Endothelial cell of umbilical vein (primary cell): Measurements from ENCODE around the gene TMEM108. TPM values are rescaled to one million over a fixed set of nuclear protein-coding genes. Genes with fewer than 3 reads are reported as not detected.

Source experiments
- BruUV-seq: library from RNA; stranded (reverse); fragments of 400-500 nt; replicated peaks from 2 replicates; lab custom pipeline; 2021; lab: Mats Ljungman, UMichigan
- CTCF ChIA-PET: fragments of 300-600, 350-600 bp; sonication (Branson Sonifier 250); formaldehyde crosslinking; loops from one replicate; lab custom pipeline; 2021; ENCODE audit warnings: antibody characterized with exemption, inconsistent platforms; lab: Charles Lee
- POLR2A ChIA-PET: fragments of 300-600, 350-600 bp; sonication (Branson Sonifier 250); formaldehyde crosslinking; loops from one replicate; lab custom pipeline; 2021; ENCODE audit warnings: antibody characterized with exemption, inconsistent platforms; lab: Charles Lee
- DNase-seq: peaks from one replicate; pipeline ENCODE4 v3.0.0-alpha.2; 2011; ENCODE audit warnings: low read depth, low spot score
- FAIRE-seq: peaks from 2 replicates; lab custom pipeline; 2011; peaks lifted over from hg19 to GRCh38; lab: Jason Lieb, UNC
- H2AFZ ChIP-seq: 2 replicates; pipeline ENCODE4 v1.6.0; 2012; ENCODE audit warnings: low read depth, low read length, control low read depth, inconsistent platforms
- H3K27ac ChIP-seq: 2 replicates; pipeline ENCODE4 v1.5.1; 2011; ENCODE audit warnings: low read depth, mild to moderate bottlenecking, control low read depth, low read length, moderate library complexity; ENCODE audit not compliant: insufficient read depth
- H3K27me3 ChIP-seq, 2 experiments: 2 replicates each; pipeline versions ENCODE4 v1.6.0 to v1.6.1; 2011; ENCODE audit warnings: low read length in 2 of 2, mixed read lengths in 1 of 2; ENCODE audit not compliant: control insufficient read depth in 2 of 2, insufficient read depth in 2 of 2
- H3K36me3 ChIP-seq, 2 experiments: 2 replicates in 1 of 2; 3 replicates in 1 of 2; pipeline ENCODE4 v1.5.1; 2011; ENCODE audit warnings: low read length in 2 of 2, mild to moderate bottlenecking in 1 of 2, moderate library complexity in 1 of 2; ENCODE audit not compliant: control insufficient read depth in 2 of 2, insufficient read depth in 2 of 2; ENCODE audit errors: extremely low read depth in 1 of 2
- H3K4me1 ChIP-seq: 3 replicates; pipeline ENCODE4 v1.5.1; 2011; ENCODE audit warnings: mild to moderate bottlenecking, low read length; ENCODE audit not compliant: control insufficient read depth, insufficient read depth; ENCODE audit errors: extremely low read depth
- H3K4me2 ChIP-seq: 2 replicates; pipeline ENCODE4 v1.6.1; 2011; ENCODE audit warnings: low read length, control low read depth, mixed read lengths; ENCODE audit not compliant: insufficient read depth
- H3K4me3 ChIP-seq, 3 experiments: fragments of 200-600 bp in 1 of 3; sonication (generic), shearing (Covaris generic) in 1 of 3; replicated peaks in 1 of 3; 2 replicates each; pipeline ENCODE4 v1.5.1; 2011 to 2016; ENCODE audit warnings: control low read depth in 3 of 3, low read length in 3 of 3, mild to moderate bottlenecking in 2 of 3, inconsistent platforms in 1 of 3, low read depth in 1 of 3, moderate library complexity in 1 of 3; ENCODE audit not compliant: insufficient read depth in 1 of 3
- H3K79me2 ChIP-seq: 2 replicates; pipeline ENCODE4 v1.6.0; 2012; ENCODE audit warnings: low read length, inconsistent platforms; ENCODE audit not compliant: control insufficient read depth, insufficient read depth
- H3K9ac ChIP-seq: replicated peaks from 2 replicates; pipeline ENCODE3; 2011; ENCODE audit warnings: low read length, control low read depth; ENCODE audit not compliant: insufficient read depth; ENCODE audit errors: extremely low read depth
- H3K9me1 ChIP-seq: replicated peaks from 3 replicates; pipeline ENCODE4 v1.6.0; 2011; ENCODE audit warnings: mild to moderate bottlenecking, low read length; ENCODE audit not compliant: control insufficient read depth, insufficient read depth; ENCODE audit errors: extremely low read depth
- H3K9me3 ChIP-seq: replicated peaks from 2 replicates; pipeline ENCODE4 v1.5.1; 2012; ENCODE audit warnings: low read length, inconsistent platforms; ENCODE audit not compliant: control insufficient read depth, insufficient read depth
- H4K20me1 ChIP-seq: replicated peaks from 2 replicates; pipeline ENCODE3; 2011; ENCODE audit warnings: mild to moderate bottlenecking, low read length; ENCODE audit not compliant: control insufficient read depth, insufficient read depth; ENCODE audit errors: extremely low read depth
- EZH2 ChIP-seq: IDR thresholded peaks from 2 replicates; pipeline ENCODE4 v1.6.1; 2012; ENCODE audit warnings: borderline replicate concordance, low read depth, mild to moderate bottlenecking, moderate library complexity, low read length, inconsistent platforms; ENCODE audit not compliant: severe bottlenecking
- FOS ChIP-seq: IDR thresholded peaks from 2 replicates; pipeline ENCODE4 v1.6.1; 2011; ENCODE audit warnings: mild to moderate bottlenecking, low read length, moderate library complexity, borderline replicate concordance; ENCODE audit not compliant: insufficient read depth
- GATA2 ChIP-seq: IDR thresholded peaks from 2 replicates; pipeline ENCODE4 v1.7.0; 2011; ENCODE audit warnings: low read depth, mild to moderate bottlenecking, moderate library complexity, mixed read lengths, low read length; ENCODE audit not compliant: insufficient read length, insufficient read depth
- JUN ChIP-seq: IDR thresholded peaks from 2 replicates; pipeline ENCODE4 v1.6.1; 2011; ENCODE audit warnings: borderline replicate concordance, low read depth; ENCODE audit not compliant: insufficient read length, insufficient read depth
- MYC ChIP-seq: IDR thresholded peaks from one replicate; pipeline ENCODE4 v1.6.1; 2011; ENCODE audit warnings: mild to moderate bottlenecking, low read depth, low read length
- POLR2A ChIP-seq: IDR thresholded peaks from 2 replicates; pipeline ENCODE4 v1.6.1; 2012; ENCODE audit warnings: low read depth, mild to moderate bottlenecking, control low read depth, low read length
- POLR2AphosphoS5 ChIP-seq: IDR thresholded peaks from 2 replicates; pipeline ENCODE4 v1.6.1; 2012; ENCODE audit warnings: low read depth, mild to moderate bottlenecking, control low read depth, low read length, moderate library complexity; ENCODE audit not compliant: insufficient read depth
- dilution Hi-C: fragments of 300-500 bp; cut with MboI; formaldehyde crosslinking; loops from one replicate; pipeline ENCODE4 v1.15.0; 2019; ENCODE audit warnings: low sequenced_read_pairs; ENCODE audit not compliant: extremely low pct_ligation_motif_present
- intact Hi-C: fragments of 100-400 bp; cut with micrococcal nuclease; formaldehyde crosslinking; loops from one replicate; pipeline ENCODE4 v1.10.0; 2022
- polyA plus RNA-seq, 4 experiments: library from polyadenylated mRNA; depleted of rRNA in 3 of 4; stranded (reverse) in 3 of 4; unstranded in 1 of 4; fragments of >200 nt; gene quantifications; 2 replicates each; pipeline versions ENCODE4 v1.2.1 to v1.2.3, GENCODE V29; 2011 to 2012; ENCODE audit warnings: missing spikeins in 1 of 4
- total RNA-seq: library from RNA; stranded (reverse); gene quantifications from 2 replicates; pipeline ENCODE4 v1.2.3, GENCODE V29; 2021
- TF ChIP-seq, protein P1 (sequence below): IDR thresholded peaks from 2 replicates; pipeline ENCODE4 v1.6.1; 2011; ENCODE audit not compliant: insufficient read depth, insufficient read length
- TF ChIP-seq, protein P2 (sequence below), 2 donors: IDR thresholded peaks; 1 replicate in 1 of 2; 2 replicates in 1 of 2; pipeline ENCODE4 v1.5.1; 2011; ENCODE audit warnings: low read length in 2 of 2, mild to moderate bottlenecking in 2 of 2, moderate library complexity in 2 of 2, control low read depth in 1 of 2, inconsistent platforms in 1 of 2, low read depth in 1 of 2; ENCODE audit not compliant: insufficient read depth in 1 of 2; ENCODE audit errors: extremely low read depth in 1 of 2

Gene TMEM108
- total and polyA plus RNA-seq, 2 donors (not counting 3 experiments of a cell fraction or from before 2014, with no cell fraction given) = 0.40 to 1.1 TPM

DNA sequence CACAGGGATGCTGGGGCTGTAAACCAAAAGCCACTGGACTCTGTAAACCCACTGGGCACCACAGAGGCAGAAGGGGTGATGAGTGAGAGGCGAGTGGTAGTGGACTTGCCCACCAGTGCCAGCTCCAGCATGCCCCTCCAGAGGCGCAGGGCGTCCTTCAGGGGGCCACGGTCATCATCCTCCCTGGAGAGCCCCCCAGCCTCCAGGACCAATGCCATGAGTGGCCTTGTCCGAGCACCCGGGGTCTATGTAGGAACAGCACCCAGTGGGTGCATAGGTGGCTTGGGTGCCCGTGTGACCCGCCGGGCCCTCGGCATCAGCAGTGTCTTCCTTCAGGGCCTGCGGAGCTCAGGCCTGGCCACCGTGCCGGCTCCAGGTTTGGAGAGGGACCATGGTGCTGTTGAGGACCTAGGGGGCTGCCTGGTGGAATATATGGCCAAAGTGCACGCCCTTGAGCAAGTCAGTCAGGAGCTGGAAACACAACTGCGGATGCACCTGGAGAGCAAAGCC lies 361.9 kb downstream of the TMEM108 start, which contains the start of gene BFSP2:
BFSP2 (plus strand) TSS at position 51 of the 510 bp plus-strand sequence; CDS start at position 79, 28 bp downstream.
- no peaks in the 10 kb centered on the region for H3K27me3 ChIP-seq
- TF ChIP-seq GATA2 (no peak), JUN (no peak), MYC (no peak), POLR2AphosphoS5 (no peak), POLR2A (no peak), FOS (no peak), EZH2 (no peak)
- TF ChIP-seq, protein P1, sequence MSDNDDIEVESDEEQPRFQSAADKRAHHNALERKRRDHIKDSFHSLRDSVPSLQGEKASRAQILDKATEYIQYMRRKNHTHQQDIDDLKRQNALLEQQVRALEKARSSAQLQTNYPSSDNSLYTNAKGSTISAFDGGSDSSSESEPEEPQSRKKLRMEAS = no peak
- TF ChIP-seq, protein P2, sequence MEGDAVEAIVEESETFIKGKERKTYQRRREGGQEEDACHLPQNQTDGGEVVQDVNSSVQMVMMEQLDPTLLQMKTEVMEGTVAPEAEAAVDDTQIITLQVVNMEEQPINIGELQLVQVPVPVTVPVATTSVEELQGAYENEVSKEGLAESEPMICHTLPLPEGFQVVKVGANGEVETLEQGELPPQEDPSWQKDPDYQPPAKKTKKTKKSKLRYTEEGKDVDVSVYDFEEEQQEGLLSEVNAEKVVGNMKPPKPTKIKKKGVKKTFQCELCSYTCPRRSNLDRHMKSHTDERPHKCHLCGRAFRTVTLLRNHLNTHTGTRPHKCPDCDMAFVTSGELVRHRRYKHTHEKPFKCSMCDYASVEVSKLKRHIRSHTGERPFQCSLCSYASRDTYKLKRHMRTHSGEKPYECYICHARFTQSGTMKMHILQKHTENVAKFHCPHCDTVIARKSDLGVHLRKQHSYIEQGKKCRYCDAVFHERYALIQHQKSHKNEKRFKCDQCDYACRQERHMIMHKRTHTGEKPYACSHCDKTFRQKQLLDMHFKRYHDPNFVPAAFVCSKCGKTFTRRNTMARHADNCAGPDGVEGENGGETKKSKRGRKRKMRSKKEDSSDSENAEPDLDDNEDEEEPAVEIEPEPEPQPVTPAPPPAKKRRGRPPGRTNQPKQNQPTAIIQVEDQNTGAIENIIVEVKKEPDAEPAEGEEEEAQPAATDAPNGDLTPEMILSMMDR (IDR thresholded peaks at IDR 0.05; ENCODE audit: extremely low read depth in 1 of 2, insufficient read depth in 1 of 2, low read depth in 1 of 2, low read length in 2 of 2) = no peak
- H3K4me2 ChIP-seq = no peak within 1 kb of the TSS
- H3K4me3 ChIP-seq = no peak within 1 kb of the TSS
- no peaks in the 10 kb centered on the region for H3K36me3 ChIP-seq
- intact Hi-C loops = no loop called here
- no TSS peak for BruUV-seq
- dilution Hi-C loops = no loop called here
- CTCF ChIA-PET = interaction anchor here (0.9 to 1.8 kb wide), 2 partner anchors 10 to 24 kb away, joined by 3 to 6 read pairs; no protein-coding TSS in a partner anchor
- H3K9me3 ChIP-seq = no peaks in the 10 kb centered on the region
- no peaks in the 10 kb centered on the region for H3K79me2 ChIP-seq
- no peaks in the 10 kb centered on the region for H3K9me1 ChIP-seq
- DNase-seq (no peak), FAIRE-seq (no peak)
- POLR2A ChIA-PET = no interaction called here
- H3K4me1 ChIP-seq = peaks cover 4% of the 10 kb centered on the region
- H3K27ac ChIP-seq = no peak within 1 kb of the TSS
- no peak within 1 kb of the TSS for H3K9ac ChIP-seq
- H2AFZ ChIP-seq = no peak within 1 kb of the TSS
- H4K20me1 ChIP-seq = no peaks in the 10 kb centered on the region
